ENCODE results near the gene ZNF132. TPM values are rescaled to one million over a fixed set of nuclear protein-coding genes. Genes with fewer than 3 reads are reported as not detected.

ZNF132 gene
- total and polyA plus RNA-seq, 9 of the 15 experiments (the other 6 are each of a cell fraction or from before 2014, with no cell fraction given): 0.03 to 0.42 (median 0.10) TPM; not detected in 5

GRCh38 chr19:58400916-58401839 lies 38.8 kb downstream of the ZNF132 start (continued):
- TF ChIP-seq TFE3 (CRISPR knock-in tag; IDR thresholded peaks at IDR 0.05) (no peak), PHF20 (IDR thresholded peaks at IDR 0.05; ENCODE audit: partially characterized antibody) (peak; percentile 21), ZNF609 (CRISPR knock-in tag; IDR thresholded peaks at IDR 0.05; ENCODE audit: borderline replicate concordance) (no peak), EZH2 (IDR thresholded peaks at IDR 0.05; ENCODE audit: borderline replicate concordance, low read depth, low read length) (no peak), RHOXF2B (CRISPR knock-in tag; conservative IDR thresholded peaks at IDR 0.05) (no peak), ZBED1 (IDR thresholded peaks at IDR 0.05) (no peak), CEBPZ (IDR thresholded peaks at IDR 0.05; ENCODE audit: borderline replicate concordance, low read depth, low read length) (no peak), MTA3 (IDR thresholded peaks at IDR 0.05; ENCODE audit: borderline replicate concordance) (peak; percentile 75; the same call in 1 of the 2 replicates), L3MBTL2 (IDR thresholded peaks at IDR 0.05) (peak; percentile 98), ZNF511 (CRISPR knock-in tag; IDR thresholded peaks at IDR 0.05) (no peak), ZBTB12 (CRISPR knock-in tag; IDR thresholded peaks at IDR 0.05) (peak; percentile 81), NR2F6 (CRISPR knock-in tag; IDR thresholded peaks at IDR 0.05) (no peak), NR1H2 (CRISPR knock-in tag; IDR thresholded peaks at IDR 0.05) (no peak), TCF7L2 (IDR thresholded peaks at IDR 0.05; ENCODE audit: low read depth, low read length) (no peak), GATAD2A (IDR thresholded peaks at IDR 0.05) (no peak), SIRT6 (IDR thresholded peaks at IDR 0.05; ENCODE audit: low read depth, low read length) (no peak)

Data from K562 (cell line).